Panc1 (cell line): Measurements from ENCODE around the gene ZNF780B. TPM values are rescaled to one million over a fixed set of nuclear protein-coding genes. Genes with fewer than 3 reads are reported as not detected.

Experiments
- ATAC-seq: fragments of 200-7000 bp; cut with Tn5 transposase; 2 replicates; pipeline ENCODE4 v1.9.1; 2020; ENCODE audit warnings: mild to moderate bottlenecking, moderate library complexity
- BruUV-seq: library from RNA; stranded (reverse); fragments of 400-500 nt; replicated peaks from 2 replicates; lab custom pipeline; 2021; lab: Mats Ljungman, UMichigan
- CTCF ChIA-PET: fragments of 300-600 bp; sonication (Branson Sonifier 250); formaldehyde crosslinking; loops from one replicate; lab custom pipeline; 2022; ENCODE audit warnings: antibody characterized with exemption; lab: Charles Lee
- POLR2A ChIA-PET: fragments of 300-600 bp; sonication (Branson Sonifier 250); formaldehyde crosslinking; loops from one replicate; lab custom pipeline; 2022; ENCODE audit warnings: antibody characterized with exemption; lab: Charles Lee
- DNase-seq: peaks from one replicate; pipeline ENCODE4 v3.0.0-alpha.2; 2010; ENCODE audit warnings: low read depth, low spot score
- H3K27ac ChIP-seq: 2 replicates; pipeline ENCODE4 v1.5.1; 2011; ENCODE audit warnings: mild to moderate bottlenecking, low read length, inconsistent platforms
- H3K27me3 ChIP-seq: fragments of 200-500 bp; sonication (Bioruptor generic); 2 replicates; pipeline ENCODE4 v1.6.0; 2014; ENCODE audit warnings: low read length, inconsistent platforms; ENCODE audit not compliant: control insufficient read depth, insufficient read depth
- H3K36me3 ChIP-seq: fragments of 200-500 bp; sonication (Bioruptor generic); 2 replicates; pipeline ENCODE4 v1.5.1; 2014; ENCODE audit warnings: inconsistent platforms, mild to moderate bottlenecking, low read length, moderate library complexity; ENCODE audit not compliant: control insufficient read depth, insufficient read depth
- H3K4me1 ChIP-seq: 2 replicates; pipeline ENCODE4 v1.5.1; 2011; ENCODE audit warnings: inconsistent platforms, mild to moderate bottlenecking, low read length, moderate library complexity; ENCODE audit not compliant: control insufficient read depth, insufficient read depth
- H3K4me3 ChIP-seq, 2 experiments: 2 replicates each; pipeline ENCODE4 v1.5.1; 2011 to 2012; ENCODE audit warnings: low read depth in 2 of 2, low read length in 2 of 2, mild to moderate bottlenecking in 2 of 2, inconsistent platforms in 1 of 2, moderate library complexity in 1 of 2
- H3K9me3 ChIP-seq: fragments of 200-500 bp; sonication (Bioruptor generic); 2 replicates; pipeline ENCODE4 v1.5.1; 2014; ENCODE audit warnings: low read depth, mild to moderate bottlenecking, inconsistent platforms, low read length, moderate library complexity; ENCODE audit not compliant: control insufficient read depth, insufficient read depth
- CTCF ChIP-seq: fragments of 450-650 bp; IDR thresholded peaks from 2 replicates; pipeline ENCODE4 v1.5.1; 2017; ENCODE audit warnings: mild to moderate bottlenecking
- POLR2AphosphoS5 ChIP-seq: IDR thresholded peaks from 2 replicates; pipeline ENCODE4 v1.6.1; 2012; ENCODE audit warnings: mild to moderate bottlenecking, low read depth, low read length, moderate library complexity
- REST ChIP-seq, 2 experiments: IDR thresholded peaks; 2 replicates each; pipeline ENCODE4 v1.6.1; 2011 to 2012; ENCODE audit warnings: low read depth in 2 of 2, control low read depth in 1 of 2, low read length in 1 of 2, mild to moderate bottlenecking in 1 of 2, moderate library complexity in 1 of 2; ENCODE audit not compliant: insufficient read depth in 1 of 2
- SIN3A ChIP-seq: IDR thresholded peaks from 2 replicates; pipeline ENCODE4 v1.6.1; 2012; ENCODE audit warnings: low read depth, mild to moderate bottlenecking, low read length, moderate library complexity, borderline replicate concordance; ENCODE audit not compliant: insufficient read depth
- TCF7L2 ChIP-seq: IDR thresholded peaks from 2 replicates; pipeline ENCODE4 v1.6.1; 2011; ENCODE audit warnings: mild to moderate bottlenecking, low read depth, low read length, inconsistent platforms
- in situ Hi-C: cut with HindIII; loops from 2 replicates; pipeline ENCODE4 v1.10.0; 2016; ENCODE audit warnings: low sequenced_read_pairs, low pct_unique_long_range_greater_than_20kb
- intact Hi-C: fragments of 100-400 bp; cut with micrococcal nuclease; formaldehyde crosslinking; loops from one replicate; pipeline ENCODE4 v1.10.0; 2022; ENCODE audit not compliant: unreplicated experiment
- total RNA-seq: library from RNA; stranded (reverse); gene quantifications from one replicate; pipeline ENCODE4 v1.2.1, GENCODE V29; 2021; ENCODE audit not compliant: unreplicated experiment

The ZNF780B gene
- total RNA-seq, 1 experiment from 2014 or later, result 237 TPM

- H3K27ac ChIP-seq, result no peak overlapping the region
- POLR2A ChIA-PET, result interaction anchor here (0.7 to 1.3 kb wide), 3 partner anchors 18 to 241 kb away, joined by 3 to 4 read pairs (median 3); partner anchors contain the start of gene ZNF780B
- TF ChIP-seq SIN3A, result no peak
- TF ChIP-seq POLR2AphosphoS5, result no peak
- TF ChIP-seq TCF7L2, result no peak
- TF ChIP-seq REST (IDR thresholded peaks at IDR 0.05; ENCODE audit: insufficient read depth in 1 of 2, low read depth in 2 of 2, low read length in 1 of 2), result no peak
- no peak for TF ChIP-seq CTCF
These were observed 32.4 kb upstream of the ZNF780B start for GRCh38 chr19:40088299-40089047.

GRCh38 chr19:40084948-40085347 is 28.9 kb upstream of the ZNF780B start:
- ATAC-seq, result peak; percentile 47
- in situ Hi-C loops, result no loop called here
- TF ChIP-seq SIN3A (no peak), TCF7L2 (no peak), POLR2AphosphoS5 (no peak), REST (IDR thresholded peaks at IDR 0.05; ENCODE audit: insufficient read depth in 1 of 2, low read depth in 2 of 2, low read length in 1 of 2) (no peak), CTCF (no peak)
- Histone ChIP-seq H3K27me3 (no peaks in the 10 kb centered on the region), H3K27ac (peak overlapping the region; percentile 40), H3K4me1 (peaks cover 20% of the 10 kb centered on the region), H3K4me3 (peak overlapping the region in 1 of 2 experiments; percentile 0; a peak in 2 of 4 replicates), H3K9me3 (peaks cover 40% of the 10 kb centered on the region), H3K36me3 (peaks cover 34% of the 10 kb centered on the region)
- intact Hi-C loops, result no loop called here
- BruUV-seq, result no TSS peak
- ChIA-PET CTCF (interaction anchor here (0.7 to 1.5 kb wide), 3 partner anchors 107 to 251 kb away, joined by 3 to 7 read pairs (median 4); partner anchors contain the start of gene PSMC4), POLR2A (interaction anchor here (0.6 to 1.5 kb wide), 8 partner anchors 9 to 154 kb away, joined by 3 to 6 read pairs (median 4); partner anchors contain the start of gene ZNF546)
- DNase-seq, result no peak

More at GRCh38 chr19:40088299-40089047, 32.4 kb upstream of the ZNF780B start:
- no TSS peak for BruUV-seq
- H3K9me3 ChIP-seq, result peaks cover 34% of the 10 kb centered on the region; the same call in 1 of the 2 replicates
- peaks cover 6% of the 10 kb centered on the region for H3K36me3 ChIP-seq
- peaks cover 27% of the 10 kb centered on the region for H3K4me1 ChIP-seq
- ATAC-seq, result no peak
- CTCF ChIA-PET, result no interaction called here
- no peak overlapping the region for H3K4me3 ChIP-seq
- no peak for DNase-seq
- H3K27me3 ChIP-seq, result no peaks in the 10 kb centered on the region; the same call in 1 of the 2 replicates
- intact Hi-C loops (no loop called here), in situ Hi-C loops (no loop called here)
